Measurements from ENCODE around the gene IFNA21.
"Not testable (repeated sequence)": the region's sequence is repeated elsewhere in the genome, so short reads cannot be mapped to it uniquely, and the experiment has no call there.

The IFNA21 gene

GRCh38 chr9:21166560-21166959 is at the start of gene IFNA21:
Gene IFNA21 (minus strand): TSS chr9:21166660. CDS start chr9:21166612, 48 bp downstream.
- DNase-seq = not testable (repeated sequence)

DNA sequence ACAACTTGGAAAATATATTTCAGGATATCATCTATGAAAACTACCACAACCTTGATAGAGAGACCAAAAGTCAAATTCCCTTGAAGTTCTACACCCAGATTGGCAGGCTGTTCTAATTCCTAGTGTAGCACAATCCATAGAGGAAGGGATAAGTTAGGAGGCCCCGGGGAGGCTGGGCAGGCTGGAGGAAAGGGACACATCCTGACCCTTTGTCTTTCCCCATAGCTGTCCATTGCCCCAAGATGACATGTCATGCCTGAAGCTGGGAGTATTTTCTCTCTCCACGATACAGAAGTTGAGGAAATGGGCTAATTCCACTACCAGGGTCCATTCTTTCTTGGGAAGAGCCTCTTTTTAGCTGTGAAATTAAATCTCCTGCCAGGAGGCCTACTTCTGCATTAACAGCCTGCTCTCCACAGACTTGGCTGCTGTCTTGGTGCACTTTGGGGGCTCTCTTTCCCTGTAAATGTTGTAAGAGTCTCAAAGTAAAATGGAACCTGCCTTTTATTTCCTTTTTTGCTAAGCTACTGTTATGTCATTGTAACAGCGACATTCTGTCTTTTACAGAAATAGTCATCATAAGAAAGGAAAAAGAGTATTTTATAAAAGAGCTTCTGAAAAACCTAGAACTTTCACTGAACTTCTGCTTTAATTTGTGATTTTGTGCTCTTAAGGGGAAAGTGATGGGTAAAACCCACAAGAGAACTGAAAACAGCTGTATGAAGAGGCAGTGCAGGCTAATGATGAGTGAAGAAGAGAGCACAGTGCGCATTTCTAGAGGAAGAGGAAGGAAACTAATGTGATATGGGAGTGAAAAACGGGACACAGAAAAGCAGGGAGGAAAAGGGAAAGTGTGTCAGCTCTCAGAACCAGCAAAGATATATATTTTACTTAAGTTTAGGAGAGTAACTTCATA is 47.2 kb upstream of the IFNA21 start:
- DNase-seq = not testable (repeated sequence)

DNA sequence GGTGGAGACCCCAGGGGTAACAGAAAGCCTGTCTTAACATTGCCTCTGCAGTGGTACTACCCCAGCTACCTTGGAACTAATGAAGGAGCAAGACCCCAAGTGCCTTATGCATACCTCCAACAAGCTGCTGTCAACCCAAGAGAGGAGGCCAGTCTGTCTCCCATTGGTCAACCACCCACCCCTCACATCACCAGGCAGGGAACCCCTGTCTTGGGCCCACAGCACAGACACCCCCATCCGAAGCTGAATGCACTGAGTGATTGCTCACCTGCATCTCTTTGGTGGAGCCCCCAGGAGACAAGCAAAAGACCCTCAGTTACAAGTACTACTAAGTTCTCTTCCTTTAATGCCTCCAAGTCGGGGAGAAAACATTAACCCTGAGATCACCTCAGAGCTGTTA is 45.7 kb upstream of the IFNA21 start:
- not testable (repeated sequence) for DNase-seq

DNA sequence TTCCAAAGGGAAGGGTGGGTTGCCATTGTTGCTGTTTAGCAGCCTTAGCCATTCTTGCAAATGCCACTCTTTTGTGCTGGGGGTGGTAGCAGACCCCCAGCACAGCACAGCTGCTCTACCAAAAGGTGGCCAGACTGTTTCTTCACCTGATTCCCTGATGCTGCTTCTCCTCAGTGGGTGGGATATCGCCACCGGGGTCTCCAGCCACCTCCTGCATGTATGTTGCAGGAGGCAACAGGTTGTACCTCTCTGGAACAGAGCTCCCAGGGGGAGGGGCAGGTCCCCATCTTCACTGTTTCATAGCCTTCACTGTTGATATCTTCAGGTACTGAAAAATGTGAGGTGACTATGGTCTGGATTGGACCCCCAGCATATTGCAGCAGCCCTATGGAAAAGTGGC is 44.3 kb upstream of the IFNA21 start:
- not testable (repeated sequence) for DNase-seq

DNA sequence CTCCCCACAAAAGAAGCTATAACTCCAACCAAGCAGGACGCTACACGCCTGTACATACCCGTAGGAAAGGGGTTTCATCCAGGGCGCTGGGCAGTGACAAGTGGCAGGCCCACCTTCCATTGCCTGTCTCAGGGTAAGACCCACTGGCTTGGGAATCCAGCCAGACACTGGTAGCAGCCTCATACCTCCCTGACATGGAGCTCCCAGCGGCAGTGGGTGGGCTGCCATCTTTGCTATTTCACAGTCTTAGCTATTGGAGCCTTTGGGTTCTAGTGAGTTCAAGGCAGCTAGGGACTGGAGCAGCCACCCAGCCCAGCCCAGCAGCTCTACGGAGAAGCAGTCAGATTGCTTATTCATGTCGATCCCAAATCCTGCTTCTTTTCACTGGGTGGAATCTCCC is 43.9 kb upstream of the IFNA21 start:
- no peak for DNase-seq

DNA sequence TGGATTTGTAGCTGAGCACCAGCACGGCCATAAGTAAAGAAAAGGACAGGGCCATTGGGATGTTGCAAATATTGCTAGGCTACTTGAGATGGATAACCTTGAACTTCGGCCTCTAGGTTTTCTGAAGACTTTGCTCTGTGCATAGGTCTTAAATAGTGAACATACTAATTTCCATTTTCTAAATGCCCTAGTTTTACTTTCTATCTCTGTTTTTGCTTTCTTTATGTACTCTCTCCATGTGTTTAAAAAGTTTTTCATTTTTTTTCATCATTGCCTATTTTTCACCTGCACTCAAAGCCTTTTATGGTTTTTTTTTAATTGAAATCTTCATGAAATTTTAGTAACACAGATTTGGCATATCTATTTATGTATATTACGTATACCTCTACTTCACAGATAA is 40.6 kb upstream of the IFNA21 start, which contains the start of gene IFNA10:
Gene IFNA10 (minus strand): TSS at position 101 of the 400 bp plus-strand sequence. CDS start 46 bp downstream, at position 55.
- not testable (repeated sequence) for DNase-seq

DNA sequence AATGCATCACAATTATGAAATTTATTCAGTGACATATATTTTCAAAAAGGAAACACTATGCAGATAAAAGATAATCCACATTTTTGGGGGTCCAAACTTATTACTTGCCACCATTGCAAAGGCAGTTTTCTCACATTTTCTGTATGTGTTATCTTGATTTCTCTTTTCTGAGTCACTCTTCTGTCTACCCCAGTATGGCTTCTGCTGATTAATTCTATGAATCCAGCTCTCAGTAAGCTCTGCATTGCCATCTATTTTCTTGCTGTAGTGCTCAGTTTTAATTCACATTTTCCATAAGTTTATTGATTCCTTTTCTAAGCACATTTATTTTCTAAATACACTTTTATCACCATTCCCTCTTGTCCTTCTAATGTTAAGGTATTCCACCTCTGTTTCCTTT is 38.7 kb upstream of the IFNA21 start:
- no peak for DNase-seq

DNA sequence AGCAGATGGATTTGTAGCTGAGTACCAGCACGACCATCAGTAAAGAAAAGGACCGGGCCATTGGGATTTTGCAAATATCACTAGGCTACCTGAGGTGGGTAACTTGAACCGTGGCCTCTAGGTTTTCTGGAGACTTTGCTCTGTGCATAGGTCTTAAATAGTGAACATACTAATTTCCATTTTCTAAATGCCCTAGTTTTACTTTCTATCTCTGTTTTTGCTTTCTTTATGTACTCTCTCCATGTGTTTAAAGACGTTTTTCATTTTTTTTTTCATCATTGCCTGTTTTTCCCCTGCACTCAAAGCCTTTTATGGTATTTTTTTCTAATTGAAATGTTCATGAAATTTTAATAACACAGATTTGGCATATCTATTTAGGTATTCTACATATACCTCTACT is 35.6 kb upstream of the IFNA21 start, which contains the start of gene IFNA7:
Gene IFNA7 (minus strand): TSS at position 101 of the 400 bp plus-strand sequence. CDS start 40 bp downstream, at position 61.
- not testable (repeated sequence) for DNase-seq

DNA sequence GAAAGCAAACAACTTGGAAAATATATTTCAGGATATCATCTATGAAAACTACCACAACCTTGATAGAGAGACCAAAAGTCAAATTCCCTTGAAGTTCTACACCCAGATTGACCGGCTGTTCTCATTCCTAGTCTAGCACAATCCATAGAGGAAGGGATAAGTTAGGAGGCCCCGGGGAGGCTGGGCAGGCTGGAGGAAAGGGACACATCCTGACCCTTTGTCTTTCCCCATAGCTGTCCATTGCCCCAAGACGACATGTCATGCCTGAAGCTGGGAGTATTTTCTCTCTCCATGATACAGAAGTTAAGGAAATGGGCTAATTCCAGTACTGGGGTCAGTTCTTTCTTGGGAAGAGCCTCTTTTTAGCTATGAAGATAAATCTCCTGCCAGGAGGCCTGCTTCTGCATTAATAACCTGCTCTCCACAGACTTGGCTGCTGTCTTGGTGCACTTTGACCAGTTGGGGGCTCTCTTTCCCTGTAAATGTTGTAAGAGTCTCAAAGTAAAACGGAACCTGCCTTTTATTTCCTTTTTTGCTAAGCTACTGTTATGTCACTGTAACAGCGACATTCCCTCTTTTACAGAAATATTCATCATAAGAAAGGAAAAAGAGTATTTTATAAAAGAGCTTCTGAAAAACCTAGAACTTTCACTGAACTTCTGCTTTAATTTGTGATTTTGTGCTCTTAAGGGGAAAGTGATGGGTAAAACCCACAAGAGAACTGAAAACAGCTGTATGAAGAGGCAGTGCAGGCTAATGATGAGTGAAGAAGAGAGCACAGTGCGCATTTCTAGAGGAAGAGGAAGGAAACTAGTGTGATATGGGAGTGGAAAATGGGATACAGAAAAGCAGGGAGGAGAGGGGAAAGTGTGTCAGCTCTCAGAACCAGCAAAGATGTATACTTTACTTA is 28.7 kb upstream of the IFNA21 start:
- not testable (repeated sequence) for DNase-seq

- not testable (repeated sequence) for DNase-seq
Measured at GRCh38 chr9:21187487-21187886, 21.0 kb upstream of the IFNA21 start, which contains the start of gene IFNA4. Gene IFNA4 (minus strand): TSS chr9:21187587. CDS start chr9:21187531, 56 bp downstream.

- DNase-seq = not testable (repeated sequence)
Measured at GRCh38 chr9:21182810-21183736, 16.6 kb upstream of the IFNA21 start.

GRCh38 chr9:21174671-21175070 is 8.2 kb upstream of the IFNA21 start:
- no peak for DNase-seq

DNA sequence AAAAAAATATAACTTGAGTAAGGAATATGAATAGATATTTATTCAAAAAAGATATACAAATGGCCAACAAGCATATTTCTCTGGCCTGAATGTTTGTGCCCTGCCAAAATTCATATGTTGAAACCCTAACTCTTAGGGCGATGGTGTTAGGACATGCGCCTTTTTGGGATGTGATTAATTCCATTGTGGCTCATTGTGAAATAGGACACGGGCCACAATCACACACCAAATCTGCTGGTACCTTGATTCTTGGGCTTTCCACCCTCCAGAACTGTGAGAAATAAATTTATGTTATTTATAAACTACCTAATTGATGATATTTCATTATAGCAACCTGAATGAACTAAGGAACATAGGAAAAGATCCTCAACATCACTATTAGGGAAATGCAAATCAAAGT is 5.7 kb upstream of the IFNA21 start:
- no peak for DNase-seq

GRCh38 chr9:21171351-21171750 is 4.9 kb upstream of the IFNA21 start:
- DNase-seq = no peak

DNA sequence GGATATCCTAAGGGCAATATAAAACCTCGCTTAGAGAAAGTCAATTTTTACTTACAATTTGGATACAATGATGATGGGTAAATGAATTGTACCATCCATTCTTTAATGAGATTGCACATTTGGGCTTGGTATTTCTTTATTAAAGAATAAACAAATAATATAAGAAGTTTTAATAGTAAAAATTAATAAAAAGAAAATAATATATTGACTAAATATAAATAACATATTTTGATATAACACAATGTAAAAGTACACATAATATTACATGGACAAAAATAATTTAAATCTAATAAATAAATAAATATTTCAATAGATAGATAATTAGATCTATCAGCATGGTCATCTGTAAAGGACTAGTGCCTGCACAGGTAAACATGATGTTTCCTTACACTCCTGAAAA is 944 bp downstream of the IFNA21 start:
- no peak for DNase-seq

- no peak for DNase-seq
Measured at GRCh38 chr9:21160178-21160577, 6.3 kb downstream of the IFNA21 start.

DNA sequence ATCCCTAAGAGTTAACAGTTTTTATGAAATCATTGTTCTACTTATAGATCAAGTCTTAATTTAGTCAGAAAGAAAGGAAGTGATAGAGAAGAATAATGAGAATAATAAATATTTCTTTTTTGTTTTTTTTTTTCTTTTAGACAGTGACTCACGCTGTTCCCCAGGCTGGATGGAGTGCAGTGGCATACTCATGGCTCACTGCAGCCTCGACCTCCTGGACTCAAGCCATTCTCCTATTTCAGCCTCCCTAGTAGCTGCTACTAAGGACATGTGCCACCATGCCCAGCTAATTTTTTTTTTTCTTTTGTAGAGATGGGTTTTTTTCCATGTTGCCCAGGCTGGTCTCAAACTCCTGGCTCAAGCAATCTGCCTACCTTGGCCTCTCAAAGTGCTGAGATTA is 11.0 kb downstream of the IFNA21 start:
- DNase-seq = no peak

DNA sequence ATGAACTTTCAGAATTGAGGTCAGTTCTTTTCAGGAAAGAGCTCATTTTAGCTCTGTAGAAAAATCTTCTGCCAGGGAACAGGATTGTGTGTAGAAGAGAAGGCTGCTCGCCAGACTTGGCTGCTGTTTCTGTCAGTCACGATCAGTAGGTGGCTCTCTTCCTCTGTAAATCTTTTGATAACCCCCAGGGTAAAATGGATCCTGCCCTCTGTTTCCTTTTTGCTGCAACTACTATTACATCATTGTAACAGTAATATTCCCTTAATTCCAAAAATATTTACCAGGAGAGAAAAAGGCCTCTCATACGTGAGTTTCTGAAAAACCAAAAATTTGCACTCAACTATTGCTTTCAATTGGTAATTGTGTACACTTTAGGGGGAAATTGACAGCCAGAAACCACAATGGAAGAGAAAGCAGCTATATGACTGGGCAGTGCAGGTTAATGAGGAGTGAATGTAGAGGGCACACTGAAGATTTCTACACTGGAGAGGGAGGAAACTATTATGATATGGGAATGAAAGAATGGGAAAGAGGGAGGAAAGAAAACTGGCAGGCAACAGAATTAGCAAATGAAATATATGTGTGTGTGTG is 12.3 kb downstream of the IFNA21 start:
- no peak for DNase-seq

GRCh38 chr9:21153336-21154017 is 13.0 kb downstream of the IFNA21 start:
- DNase-seq = no peak

- DNase-seq = no peak
Measured at GRCh38 chr9:21144603-21145002, 21.9 kb downstream of the IFNA21 start.

GRCh38 chr9:21141427-21141882 is 25.0 kb downstream of the IFNA21 start, which contains the start of gene IFNW1:
Gene IFNW1 (minus strand): TSS chr9:21141832. CDS start chr9:21141570, 262 bp downstream.
- DNase-seq = no peak

All from activated naive CD4-positive, alpha-beta T cell (primary cell).